Muscle layer of duodenum (tissue), 2 donors: ENCODE data around the gene TDRKH.
A peak's percentile ranks its signal among the peaks of the same experiment; 100 is the strongest.

Experiments
- H3K27ac ChIP-seq: one replicate; pipeline ENCODE4 v1.7.0; 2013; ENCODE audit warnings: mild to moderate bottlenecking, low read length
- H3K27me3 ChIP-seq: one replicate; pipeline ENCODE4 v1.7.0; 2013; ENCODE audit warnings: low read depth, mild to moderate bottlenecking, control low read depth, low read length
- H3K36me3 ChIP-seq, 2 donors: one replicate each; pipeline ENCODE4 v1.7.0; 2013; ENCODE audit warnings: low read length in 2 of 2, control low read depth in 1 of 2, mild to moderate bottlenecking in 1 of 2; ENCODE audit not compliant: insufficient read depth in 2 of 2, control insufficient read depth in 1 of 2
- H3K4me1 ChIP-seq, 2 donors: one replicate each; pipeline ENCODE4 v1.7.0; 2013; ENCODE audit warnings: low read length in 2 of 2, mild to moderate bottlenecking in 2 of 2, control low read depth in 1 of 2, moderate library complexity in 1 of 2; ENCODE audit not compliant: insufficient read depth in 2 of 2, control insufficient read depth in 1 of 2
- H3K4me3 ChIP-seq, 2 donors: one replicate each; pipeline ENCODE4 v1.7.0; 2013; ENCODE audit warnings: low read length in 2 of 2, low read depth in 1 of 2, mild to moderate bottlenecking in 1 of 2
- H3K9me3 ChIP-seq, 2 donors: one replicate each; pipeline ENCODE4 v1.7.0; 2013; ENCODE audit warnings: low read length in 2 of 2, control low read depth in 1 of 2, mild to moderate bottlenecking in 1 of 2; ENCODE audit not compliant: control insufficient read depth in 1 of 2
- donor health status: healthy.

Gene TDRKH

DNA sequence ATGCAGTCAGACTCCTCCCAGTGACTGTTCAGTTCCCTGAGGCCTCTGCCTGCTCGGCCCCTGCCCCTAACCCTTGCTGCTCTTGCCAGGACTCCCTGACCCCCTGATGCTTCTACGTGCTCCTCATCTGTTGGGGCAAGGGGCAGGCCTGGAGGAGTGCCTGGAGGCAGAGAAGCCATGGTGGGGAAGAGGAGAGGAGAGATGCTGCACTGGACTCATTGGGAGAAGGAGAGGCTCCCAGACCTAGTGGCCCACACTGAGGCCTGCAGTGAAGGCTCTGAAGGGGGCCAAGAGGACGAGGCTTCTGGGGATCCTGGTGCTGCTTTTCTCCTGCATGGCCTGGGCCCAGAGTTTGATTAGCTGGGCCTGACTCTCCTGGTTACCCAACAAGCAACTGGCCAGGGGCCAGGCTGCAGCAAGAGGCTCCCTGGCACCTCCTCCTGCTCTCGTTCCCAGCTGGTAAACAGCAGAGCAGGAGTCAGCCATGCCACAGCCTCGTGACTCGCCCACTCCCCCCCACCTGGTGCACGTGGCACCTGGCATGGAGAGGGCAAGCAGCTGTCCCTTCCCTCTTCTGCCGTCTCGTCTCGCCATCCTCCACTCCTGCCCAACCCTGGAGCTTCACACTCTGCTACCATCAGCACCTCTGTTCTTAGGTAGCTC lies 42.1 kb upstream of the TDRKH start:
- H3K36me3 ChIP-seq = no peaks in the 10 kb centered on the region
- peak overlapping the region; percentile 8 for H3K27ac ChIP-seq
- no peak overlapping the region for H3K4me3 ChIP-seq
- H3K9me3 ChIP-seq = no peaks in the 10 kb centered on the region
- peaks cover 8 to 9% of the 10 kb centered on the region in 2 donors for H3K4me1 ChIP-seq
- H3K27me3 ChIP-seq = peaks cover 7% of the 10 kb centered on the region

DNA sequence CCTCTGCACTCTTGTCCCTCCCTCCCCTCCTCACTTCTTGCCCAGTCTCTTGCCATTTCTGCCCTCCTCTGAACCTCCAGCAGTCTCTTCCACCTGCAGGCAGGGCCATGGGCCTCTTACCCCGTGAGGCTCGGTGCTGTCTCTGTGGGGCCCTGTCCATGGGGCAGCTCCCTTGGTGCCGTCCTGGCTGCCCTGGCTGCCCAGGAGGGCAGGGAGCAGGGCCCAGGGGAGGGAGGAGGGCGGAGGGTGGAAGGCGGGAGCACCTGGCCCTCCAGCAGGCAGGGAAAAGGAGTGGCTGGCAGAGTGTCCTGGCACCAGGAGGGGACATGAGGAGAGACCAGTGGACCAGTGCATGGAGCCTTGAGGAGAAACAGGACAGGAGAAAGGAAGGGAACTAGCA lies 41.3 kb upstream of the TDRKH start, which contains the start of gene RORC:
RORC (minus strand) TSS at position 198 of the 400 bp plus-strand sequence; CDS start at position 160, 38 bp downstream.
- no peaks in the 10 kb centered on the region for H3K9me3 ChIP-seq
- peak within 1 kb of the TSS; percentile 90 for H3K27ac ChIP-seq
- H3K36me3 ChIP-seq = no peaks in the 10 kb centered on the region
- peaks cover 3% of the 10 kb centered on the region for H3K27me3 ChIP-seq
- H3K4me3 ChIP-seq = peak within 1 kb of the TSS in 1 of 2 donors; percentile 48
- peaks cover 6 to 9% of the 10 kb centered on the region in 2 donors for H3K4me1 ChIP-seq

GRCh38 chr1:151831256-151831591 lies 40.9 kb upstream of the TDRKH start:
- no peaks in the 10 kb centered on the region for H3K36me3 ChIP-seq
- peaks cover 3% of the 10 kb centered on the region for H3K27me3 ChIP-seq
- H3K4me1 ChIP-seq = peaks cover 6 to 9% of the 10 kb centered on the region in 2 donors
- H3K4me3 ChIP-seq = peak overlapping the region in 1 of 2 donors; percentile 48
- peak overlapping the region; percentile 90 for H3K27ac ChIP-seq
- no peaks in the 10 kb centered on the region for H3K9me3 ChIP-seq

DNA sequence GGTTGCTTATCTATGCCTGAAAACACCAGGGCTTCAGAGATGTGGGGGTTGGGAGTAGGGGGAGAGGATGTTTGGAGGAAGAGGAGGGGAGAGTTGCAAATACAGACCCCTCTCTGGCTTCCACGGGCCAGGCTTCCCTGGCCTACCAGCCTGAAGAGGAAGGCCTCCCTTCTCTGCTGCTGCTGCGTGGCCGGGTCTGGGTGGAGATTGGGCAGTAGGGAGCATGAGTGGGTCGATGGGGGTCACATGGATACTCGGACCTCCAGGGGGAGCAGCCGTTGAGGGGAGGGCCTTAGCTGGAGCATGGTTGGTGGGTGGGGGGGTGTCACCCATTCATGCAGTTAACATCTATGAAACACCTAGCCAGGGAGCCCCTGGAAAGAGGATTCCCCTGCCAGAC lies 39.8 kb upstream of the TDRKH start:
- H3K27me3 ChIP-seq = peaks cover 3% of the 10 kb centered on the region
- no peaks in the 10 kb centered on the region for H3K36me3 ChIP-seq
- H3K9me3 ChIP-seq = no peaks in the 10 kb centered on the region
- H3K4me3 ChIP-seq = no peak overlapping the region
- peaks cover 4 to 6% of the 10 kb centered on the region in 2 donors for H3K4me1 ChIP-seq
- H3K27ac ChIP-seq = no peak overlapping the region

DNA sequence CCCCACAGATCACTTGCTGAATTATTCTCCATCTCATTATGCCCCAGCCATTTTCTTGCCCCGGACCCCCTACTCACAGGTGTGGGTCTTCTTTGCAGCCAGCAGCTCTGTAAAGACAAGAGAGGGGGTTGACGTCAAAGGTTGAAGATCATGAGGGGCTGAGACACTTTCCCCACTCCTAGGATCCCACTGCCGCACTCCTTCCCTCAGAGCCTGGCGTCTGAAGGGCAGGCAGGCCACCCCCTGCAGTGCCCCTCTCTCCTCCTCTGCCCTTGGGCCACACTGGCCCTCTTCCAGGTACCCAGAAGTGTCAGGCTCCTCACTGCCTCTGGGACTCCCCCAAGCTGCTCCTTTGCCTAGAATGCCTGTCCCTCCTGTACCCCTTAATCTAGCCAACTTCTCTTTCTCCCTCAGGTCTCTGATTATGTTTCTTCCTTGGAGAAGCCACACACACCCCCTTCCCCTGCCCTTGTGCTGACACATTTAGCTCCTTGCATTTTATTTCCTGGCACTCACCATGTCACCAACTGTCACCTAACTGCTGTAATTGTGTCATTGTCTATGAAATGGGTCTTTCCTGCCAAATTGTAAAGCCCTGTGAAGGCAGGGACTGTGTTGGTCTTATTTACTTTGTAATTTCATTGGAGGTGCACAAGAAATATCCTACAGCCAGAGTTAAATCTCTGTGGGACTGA lies 39.2 kb upstream of the TDRKH start:
- H3K4me3 ChIP-seq = no peak overlapping the region
- H3K9me3 ChIP-seq = no peaks in the 10 kb centered on the region
- H3K27me3 ChIP-seq = peaks cover 3% of the 10 kb centered on the region
- H3K27ac ChIP-seq = peak overlapping the region; percentile 8
- H3K36me3 ChIP-seq = no peaks in the 10 kb centered on the region
- peaks cover 4 to 6% of the 10 kb centered on the region in 2 donors for H3K4me1 ChIP-seq

DNA sequence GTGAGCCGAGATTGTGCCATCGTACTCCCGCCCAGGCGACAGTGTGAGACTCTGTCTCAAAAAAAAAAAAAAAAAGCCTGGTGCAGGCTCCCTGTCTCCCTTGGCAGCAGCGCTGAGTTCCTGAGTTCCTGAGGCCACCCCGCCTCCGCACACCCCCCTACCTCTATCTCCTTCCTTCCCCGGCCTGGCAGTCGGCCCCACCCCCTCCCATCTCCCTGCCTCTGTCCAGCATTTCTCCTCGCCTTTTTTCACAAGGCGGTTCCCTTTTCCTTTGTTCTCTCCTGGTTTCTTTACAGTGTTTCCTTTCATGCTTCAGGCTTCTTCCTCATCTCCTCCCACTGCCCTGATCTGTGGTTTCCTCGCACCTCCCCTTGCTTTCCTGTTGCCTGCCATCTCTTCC lies 38.6 kb upstream of the TDRKH start:
- Histone ChIP-seq H3K9me3 (no peaks in the 10 kb centered on the region), H3K4me3 (no peak overlapping the region), H3K36me3 (no peaks in the 10 kb centered on the region), H3K27me3 (peaks cover 3% of the 10 kb centered on the region), H3K4me1 (peaks cover 4 to 6% of the 10 kb centered on the region in 2 donors), H3K27ac (no peak overlapping the region)

DNA sequence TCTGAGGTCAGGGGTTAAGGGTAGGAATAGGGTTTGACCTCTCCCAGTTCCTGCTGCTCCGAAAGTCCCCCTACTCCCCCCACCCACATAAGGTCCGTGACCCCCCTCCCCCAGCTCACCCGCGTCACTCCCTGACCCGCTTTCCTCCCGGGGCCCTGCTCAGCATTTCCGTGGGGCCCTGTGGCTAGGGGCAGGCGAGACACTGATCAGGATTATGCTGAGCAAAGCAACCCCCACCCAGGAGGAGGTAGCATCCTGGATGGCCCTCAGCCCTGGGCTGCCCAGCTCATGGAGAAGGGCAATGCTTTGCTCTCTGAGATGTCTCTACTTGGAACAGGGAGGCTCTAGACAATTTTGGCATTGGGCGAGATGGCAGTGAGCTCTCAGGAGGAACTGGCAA lies 37.6 kb upstream of the TDRKH start:
- Histone ChIP-seq H3K36me3 (no peaks in the 10 kb centered on the region), H3K27ac (no peak overlapping the region), H3K4me3 (no peak overlapping the region), H3K4me1 (peaks cover 4 to 6% of the 10 kb centered on the region in 2 donors), H3K9me3 (no peaks in the 10 kb centered on the region), H3K27me3 (peaks cover 3% of the 10 kb centered on the region)

DNA sequence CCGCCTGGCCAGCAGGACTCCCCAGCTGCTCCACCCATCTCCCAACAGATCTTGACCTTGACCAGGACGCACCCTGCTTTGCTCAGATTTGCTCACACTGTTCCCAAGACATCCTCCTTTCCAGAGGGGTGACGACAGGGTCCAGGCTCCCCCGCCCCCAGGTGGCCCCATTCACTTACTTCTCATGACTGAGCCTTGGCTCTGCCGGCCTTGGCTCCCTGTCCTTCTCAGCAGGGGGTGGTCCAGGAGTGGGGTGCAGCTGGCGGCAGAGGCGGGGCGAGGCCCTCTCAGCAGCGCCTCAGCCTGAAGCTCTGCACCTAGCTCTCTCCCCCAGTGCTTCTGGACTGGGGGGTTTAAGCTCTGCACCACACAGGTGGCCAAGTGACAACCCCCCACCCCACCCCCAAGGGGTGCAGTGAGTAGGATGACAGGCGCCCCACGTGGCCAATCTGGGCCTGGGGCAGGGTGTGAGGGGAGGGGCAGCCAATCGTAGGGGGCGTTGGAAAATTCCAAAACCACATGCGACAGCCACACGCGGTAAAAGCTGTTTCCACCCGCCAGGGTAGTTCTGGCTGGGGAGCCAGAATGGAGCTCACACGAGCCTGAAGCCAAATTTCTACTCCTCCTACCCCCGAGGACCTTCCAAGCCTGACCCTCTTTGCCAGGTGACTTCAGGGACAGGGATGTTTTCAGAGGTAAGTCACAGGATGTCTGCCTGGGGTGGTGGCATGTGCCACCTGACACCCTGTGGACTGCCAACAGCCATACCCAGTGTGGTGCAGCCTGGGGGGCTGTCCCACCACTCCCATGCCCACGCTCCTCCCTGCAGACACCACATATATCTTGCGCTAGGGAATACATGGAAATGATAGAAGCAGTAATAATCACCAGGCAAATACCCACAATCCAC lies 35.7 kb upstream of the TDRKH start:
- Histone ChIP-seq H3K27me3 (peaks cover 3% of the 10 kb centered on the region), H3K36me3 (no peaks in the 10 kb centered on the region), H3K4me3 (no peak overlapping the region), H3K27ac (no peak overlapping the region), H3K4me1 (peaks cover 0 to 4% of the 10 kb centered on the region in 2 donors), H3K9me3 (no peaks in the 10 kb centered on the region)

DNA sequence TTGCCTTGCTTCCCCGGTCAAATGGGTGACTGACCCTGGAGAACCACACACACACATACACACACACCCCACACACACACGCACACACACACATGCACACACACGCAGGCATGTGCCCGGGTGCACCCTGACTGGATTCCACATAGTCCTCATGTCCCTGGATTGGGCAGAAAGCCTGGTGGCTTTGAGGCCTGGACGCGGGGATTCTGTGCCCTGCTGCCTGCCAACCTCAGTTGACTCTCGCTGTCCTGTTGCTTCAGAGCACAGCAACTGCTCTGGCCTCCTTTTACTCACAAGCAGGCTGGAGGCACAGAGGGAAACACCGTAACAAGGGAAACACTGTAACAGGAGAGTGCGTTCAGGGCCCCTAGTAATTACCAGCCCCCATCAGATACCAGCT lies 34.9 kb upstream of the TDRKH start:
- Histone ChIP-seq H3K27me3 (peaks cover 3% of the 10 kb centered on the region), H3K4me1 (peaks cover 0 to 4% of the 10 kb centered on the region in 2 donors), H3K4me3 (no peak overlapping the region), H3K9me3 (no peaks in the 10 kb centered on the region), H3K27ac (no peak overlapping the region), H3K36me3 (no peaks in the 10 kb centered on the region)

DNA sequence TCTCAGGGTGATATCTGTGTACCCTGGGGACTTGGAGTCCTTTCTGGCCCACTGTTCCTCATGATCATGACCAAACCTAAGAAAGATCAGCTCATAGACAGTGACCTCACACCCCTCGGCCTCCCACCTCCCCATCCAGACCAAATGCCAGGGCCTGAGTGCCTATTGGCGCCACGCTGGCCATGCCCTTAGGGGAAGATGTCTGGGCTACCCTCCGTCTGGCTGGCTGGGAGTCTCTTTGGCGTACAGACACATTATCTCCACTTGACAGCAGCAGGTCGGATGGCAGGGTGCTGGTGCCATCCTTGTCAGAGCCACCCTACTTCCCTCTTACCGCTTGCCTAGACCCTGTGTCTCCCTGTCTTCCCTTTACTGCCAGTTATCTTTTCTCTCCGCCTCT lies 32.9 kb upstream of the TDRKH start:
- no peaks in the 10 kb centered on the region for H3K4me1 ChIP-seq
- H3K4me3 ChIP-seq = no peak overlapping the region
- no peaks in the 10 kb centered on the region for H3K36me3 ChIP-seq
- no peaks in the 10 kb centered on the region for H3K9me3 ChIP-seq
- H3K27ac ChIP-seq = no peak overlapping the region
- no peaks in the 10 kb centered on the region for H3K27me3 ChIP-seq

- H3K36me3 ChIP-seq = no peaks in the 10 kb centered on the region
- H3K4me3 ChIP-seq = no peak overlapping the region
- no peaks in the 10 kb centered on the region for H3K27me3 ChIP-seq
- H3K4me1 ChIP-seq = no peaks in the 10 kb centered on the region
- no peaks in the 10 kb centered on the region for H3K9me3 ChIP-seq
- no peak overlapping the region for H3K27ac ChIP-seq
Measured at GRCh38 chr1:151822404-151822803, 32.1 kb upstream of the TDRKH start.
